Measurements from ENCODE around the gene PEG3.

GRCh38 chr19:56856822-56857221 is 16.3 kb upstream of the PEG3 start:
- TF ChIP-seq EZH2 (IDR thresholded peaks at IDR 0.05; ENCODE audit: borderline replicate concordance) (no peak), CTCF (IDR thresholded peaks at IDR 0.05; ENCODE audit: poor library complexity) (no peak), EZH2phosphoT487 (IDR thresholded peaks at IDR 0.05; ENCODE audit: low read depth, severe bottlenecking, unreplicated experiment) (no peak)
